OCI-LY3 (cell line): ENCODE measurements around the gene MKI67.
A peak's percentile ranks its signal among the peaks of the same experiment; 100 is the strongest.

Source experiments
- H2AFZ ChIP-seq: fragments of 200-600, 300-600 bp; shearing (Covaris generic); 2 replicates; pipeline ENCODE4 v1.6.0; 2014; ENCODE audit warnings: antibody characterized with exemption, low read depth, low read length
- H3K27ac ChIP-seq: fragments of 200-600, 300-600 bp; sonication (generic); 2 replicates; pipeline ENCODE4 v1.5.1; 2014; ENCODE audit warnings: mild to moderate bottlenecking, low read length, moderate library complexity, mixed read lengths
- H3K27me3 ChIP-seq: fragments of 200-600, 300-600 bp; sonication (generic); 2 replicates; pipeline ENCODE4 v1.6.1; 2014; ENCODE audit warnings: low read depth, low read length, mixed read lengths
- H3K36me3 ChIP-seq: fragments of 200-600, 300-600 bp; sonication (generic); replicated peaks from 2 replicates; pipeline ENCODE3; 2014; ENCODE audit warnings: low read depth, low read length, mixed read lengths
- H3K4me1 ChIP-seq: fragments of 300-600, 200-600 bp; sonication (generic); 2 replicates; pipeline ENCODE4 v1.6.1; 2014; ENCODE audit warnings: low read length, mixed read lengths
- H3K4me2 ChIP-seq: fragments of 200-600, 300-600 bp; sonication (generic); 2 replicates; pipeline ENCODE4 v1.6.1; 2014; ENCODE audit warnings: low read length, mixed read lengths
- H3K4me3 ChIP-seq: fragments of 300-600, 200-600 bp; sonication (generic); 2 replicates; pipeline ENCODE4 v1.5.1; 2014; ENCODE audit warnings: antibody characterized with exemption, mild to moderate bottlenecking, low read length, moderate library complexity
- H3K79me2 ChIP-seq: fragments of 300-600, 200-600 bp; shearing (Covaris generic); 2 replicates; pipeline ENCODE4 v1.6.1; 2014; ENCODE audit warnings: mild to moderate bottlenecking, low read length, mixed read lengths
- H3K9ac ChIP-seq: fragments of 300-600, 200-600 bp; shearing (Covaris generic); 2 replicates; pipeline ENCODE4 v1.6.0; 2014; ENCODE audit warnings: mild to moderate bottlenecking, low read length, moderate library complexity
- H3K9me3 ChIP-seq: fragments of 200-600, 300-600 bp; shearing (Covaris generic); 2 replicates; pipeline ENCODE4 v1.6.1; 2014; ENCODE audit warnings: low read length, mixed read lengths; ENCODE audit not compliant: insufficient read depth
- H4K20me1 ChIP-seq: fragments of 200-600, 300-600 bp; sonication (generic); 2 replicates; pipeline ENCODE4 v1.6.1; 2016; ENCODE audit warnings: low read length, mixed read lengths; ENCODE audit not compliant: insufficient read depth
- EZH2phosphoT487 ChIP-seq: fragments of 200-600 bp; shearing (Covaris generic); IDR thresholded peaks from 2 replicates; pipeline ENCODE4 v1.6.1; 2018; ENCODE audit warnings: antibody characterized with exemption, mixed run types, low read depth
- TF ChIP-seq, protein P1 (sequence below): fragments of 200-600, 300-600 bp; sonication (generic); IDR thresholded peaks from 2 replicates; pipeline ENCODE4 v1.5.1; 2014; ENCODE audit warnings: antibody characterized with exemption, low read length, low read depth

The MKI67 gene

DNA sequence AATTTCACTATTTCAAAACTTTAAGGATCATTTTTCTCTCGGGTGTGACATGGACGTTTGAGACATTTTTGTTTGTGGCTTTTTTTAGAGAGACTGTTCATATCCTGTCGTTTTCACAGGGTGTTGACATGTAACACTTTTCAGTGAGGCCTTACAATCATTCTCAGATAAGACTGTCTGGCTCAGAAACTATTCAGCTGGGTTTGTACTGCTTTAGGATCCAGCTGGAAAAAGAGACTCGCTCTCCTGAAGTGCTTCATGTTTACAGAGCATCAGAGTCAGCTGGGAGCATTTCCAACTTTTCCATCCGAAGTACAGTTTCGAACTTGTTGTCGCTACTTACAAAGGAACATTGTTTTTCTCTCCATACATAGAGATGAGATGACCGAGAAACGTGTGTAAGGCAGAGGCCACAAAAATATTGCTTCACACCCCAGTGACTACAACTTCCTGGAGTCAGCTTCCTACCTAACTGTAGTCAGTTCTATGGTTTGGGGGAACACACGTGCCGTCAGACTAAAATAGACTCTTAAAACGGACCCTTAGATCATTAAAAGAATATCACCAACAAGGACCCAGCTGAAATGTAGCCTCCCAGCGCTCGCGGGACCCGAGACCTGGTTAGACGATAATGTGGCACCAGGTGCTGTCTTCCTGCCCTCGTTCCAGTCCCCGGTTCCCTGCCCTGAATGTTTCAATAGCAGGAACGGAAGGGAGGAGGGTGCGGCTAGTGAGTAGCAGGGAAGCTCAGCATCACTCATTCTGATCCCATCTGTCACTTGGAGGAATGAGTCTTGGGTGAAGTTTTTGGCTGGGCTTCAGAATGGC lies 78.0 kb downstream of the MKI67 start:
- H3K36me3 ChIP-seq = peaks cover 37% of the 10 kb centered on the region
- no peaks in the 10 kb centered on the region for H3K27me3 ChIP-seq
- H3K79me2 ChIP-seq = peaks cover 66% of the 10 kb centered on the region
- peaks cover 52% of the 10 kb centered on the region for H3K4me1 ChIP-seq
- peak overlapping the region; percentile 81 for H3K27ac ChIP-seq
- H3K9ac ChIP-seq = peak overlapping the region; percentile 86
- peak overlapping the region; percentile 96 for H3K4me3 ChIP-seq
- no peak overlapping the region for H2AFZ ChIP-seq
- no peaks in the 10 kb centered on the region for H3K9me3 ChIP-seq
- H4K20me1 ChIP-seq = peaks cover 14% of the 10 kb centered on the region
- H3K4me2 ChIP-seq = peak overlapping the region; percentile 94
- TF ChIP-seq, protein P1, sequence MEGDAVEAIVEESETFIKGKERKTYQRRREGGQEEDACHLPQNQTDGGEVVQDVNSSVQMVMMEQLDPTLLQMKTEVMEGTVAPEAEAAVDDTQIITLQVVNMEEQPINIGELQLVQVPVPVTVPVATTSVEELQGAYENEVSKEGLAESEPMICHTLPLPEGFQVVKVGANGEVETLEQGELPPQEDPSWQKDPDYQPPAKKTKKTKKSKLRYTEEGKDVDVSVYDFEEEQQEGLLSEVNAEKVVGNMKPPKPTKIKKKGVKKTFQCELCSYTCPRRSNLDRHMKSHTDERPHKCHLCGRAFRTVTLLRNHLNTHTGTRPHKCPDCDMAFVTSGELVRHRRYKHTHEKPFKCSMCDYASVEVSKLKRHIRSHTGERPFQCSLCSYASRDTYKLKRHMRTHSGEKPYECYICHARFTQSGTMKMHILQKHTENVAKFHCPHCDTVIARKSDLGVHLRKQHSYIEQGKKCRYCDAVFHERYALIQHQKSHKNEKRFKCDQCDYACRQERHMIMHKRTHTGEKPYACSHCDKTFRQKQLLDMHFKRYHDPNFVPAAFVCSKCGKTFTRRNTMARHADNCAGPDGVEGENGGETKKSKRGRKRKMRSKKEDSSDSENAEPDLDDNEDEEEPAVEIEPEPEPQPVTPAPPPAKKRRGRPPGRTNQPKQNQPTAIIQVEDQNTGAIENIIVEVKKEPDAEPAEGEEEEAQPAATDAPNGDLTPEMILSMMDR = no peak
- no peak for TF ChIP-seq EZH2phosphoT487

DNA sequence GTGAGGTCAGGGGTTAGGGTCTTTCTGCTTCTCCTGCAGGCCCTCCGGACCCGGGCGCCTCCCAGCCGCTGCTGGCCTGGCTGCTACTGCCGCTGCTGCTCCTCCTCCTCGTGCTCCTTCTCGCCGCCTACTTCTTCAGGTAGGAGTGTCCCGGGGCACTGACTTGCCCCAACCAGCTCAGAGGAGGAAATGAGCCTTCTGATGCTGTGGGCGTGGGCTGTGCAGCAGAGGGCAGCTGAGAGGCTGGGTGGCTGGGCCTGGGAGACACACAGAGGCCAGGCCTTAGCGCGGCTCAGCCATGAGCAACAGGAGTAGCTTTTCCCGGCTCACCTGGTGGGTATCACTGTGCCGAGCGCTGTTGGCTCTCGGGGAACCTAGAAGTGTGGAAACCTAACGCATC lies 78.9 kb downstream of the MKI67 start:
- H3K9me3 ChIP-seq = no peaks in the 10 kb centered on the region
- peaks cover 52% of the 10 kb centered on the region for H3K4me1 ChIP-seq
- H3K79me2 ChIP-seq = peaks cover 60% of the 10 kb centered on the region
- peak overlapping the region; percentile 96 for H3K4me3 ChIP-seq
- peaks cover 14% of the 10 kb centered on the region for H4K20me1 ChIP-seq
- peaks cover 32% of the 10 kb centered on the region for H3K36me3 ChIP-seq
- H3K4me2 ChIP-seq = peak overlapping the region; percentile 94
- TF ChIP-seq EZH2phosphoT487 = no peak
- TF ChIP-seq, protein P1 = no peak
- H3K9ac ChIP-seq = peak overlapping the region; percentile 86
- no peak overlapping the region for H2AFZ ChIP-seq
- no peaks in the 10 kb centered on the region for H3K27me3 ChIP-seq
- peak overlapping the region; percentile 81 for H3K27ac ChIP-seq

DNA sequence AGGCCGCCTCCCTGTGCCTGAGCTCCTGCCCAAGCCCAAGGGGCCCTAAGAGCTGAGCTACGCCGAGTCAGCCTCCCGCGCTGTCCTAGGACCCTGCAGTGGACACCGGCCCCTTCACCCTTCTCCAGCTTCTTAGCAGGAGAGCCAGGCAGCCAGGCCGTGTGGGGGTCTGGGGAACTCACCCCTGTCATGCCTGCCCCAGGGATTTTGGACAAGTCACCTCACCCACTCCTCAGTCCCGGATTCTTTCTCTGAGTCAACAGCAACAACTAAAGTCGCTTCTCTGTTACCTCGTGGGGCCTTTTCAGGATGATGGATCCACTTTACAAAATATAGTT lies 79.3 kb downstream of the MKI67 start:
- H4K20me1 ChIP-seq = peaks cover 14% of the 10 kb centered on the region
- no peak overlapping the region for H2AFZ ChIP-seq
- H3K4me3 ChIP-seq = peak overlapping the region; percentile 96
- peaks cover 55% of the 10 kb centered on the region for H3K79me2 ChIP-seq
- peak overlapping the region; percentile 94 for H3K4me2 ChIP-seq
- peak overlapping the region; percentile 81 for H3K27ac ChIP-seq
- peaks cover 27% of the 10 kb centered on the region for H3K36me3 ChIP-seq
- TF ChIP-seq, protein P1 = no peak
- no peak for TF ChIP-seq EZH2phosphoT487
- peak overlapping the region; percentile 80 for H3K9ac ChIP-seq
- H3K4me1 ChIP-seq = peaks cover 52% of the 10 kb centered on the region
- H3K9me3 ChIP-seq = no peaks in the 10 kb centered on the region
- H3K27me3 ChIP-seq = no peaks in the 10 kb centered on the region
